ENCODE measurements around the gene PLAAT4. TPM values are rescaled to one million over a fixed set of nuclear protein-coding genes. Genes with fewer than 3 reads are reported as not detected.

The PLAAT4 gene
- total and polyA plus RNA-seq, 2 donors (not counting 3 experiments of a cell fraction or from before 2014, with no cell fraction given): 0.95 to 1.7 TPM

- no peak overlapping the region for H3K27ac ChIP-seq (ENCODE audit: insufficient read depth, low read depth, low read length)
- no peaks in the 10 kb centered on the region for H3K9me3 ChIP-seq (replicated peaks; ENCODE audit: control insufficient read depth, insufficient read depth, low read length)
- TF ChIP-seq FOS (IDR thresholded peaks at IDR 0.05; ENCODE audit: borderline replicate concordance, insufficient read depth, low read length) (no peak), POLR2AphosphoS5 (IDR thresholded peaks at IDR 0.05; ENCODE audit: insufficient read depth, low read depth, low read length) (no peak), MYC (IDR thresholded peaks at IDR 0.05; ENCODE audit: low read depth, low read length) (no peak), GATA2 (IDR thresholded peaks at IDR 0.05; ENCODE audit: insufficient read depth, insufficient read length, low read depth, low read length) (no peak), EZH2 (IDR thresholded peaks at IDR 0.05; ENCODE audit: borderline replicate concordance, low read depth, low read length, severe bottlenecking) (no peak), POLR2A (IDR thresholded peaks at IDR 0.05; ENCODE audit: low read depth, low read length) (no peak), MAX (IDR thresholded peaks at IDR 0.05; ENCODE audit: insufficient read depth, insufficient read length) (no peak), JUN (IDR thresholded peaks at IDR 0.05; ENCODE audit: borderline replicate concordance, insufficient read depth, insufficient read length, low read depth) (no peak)
- TF ChIP-seq, protein P1, sequence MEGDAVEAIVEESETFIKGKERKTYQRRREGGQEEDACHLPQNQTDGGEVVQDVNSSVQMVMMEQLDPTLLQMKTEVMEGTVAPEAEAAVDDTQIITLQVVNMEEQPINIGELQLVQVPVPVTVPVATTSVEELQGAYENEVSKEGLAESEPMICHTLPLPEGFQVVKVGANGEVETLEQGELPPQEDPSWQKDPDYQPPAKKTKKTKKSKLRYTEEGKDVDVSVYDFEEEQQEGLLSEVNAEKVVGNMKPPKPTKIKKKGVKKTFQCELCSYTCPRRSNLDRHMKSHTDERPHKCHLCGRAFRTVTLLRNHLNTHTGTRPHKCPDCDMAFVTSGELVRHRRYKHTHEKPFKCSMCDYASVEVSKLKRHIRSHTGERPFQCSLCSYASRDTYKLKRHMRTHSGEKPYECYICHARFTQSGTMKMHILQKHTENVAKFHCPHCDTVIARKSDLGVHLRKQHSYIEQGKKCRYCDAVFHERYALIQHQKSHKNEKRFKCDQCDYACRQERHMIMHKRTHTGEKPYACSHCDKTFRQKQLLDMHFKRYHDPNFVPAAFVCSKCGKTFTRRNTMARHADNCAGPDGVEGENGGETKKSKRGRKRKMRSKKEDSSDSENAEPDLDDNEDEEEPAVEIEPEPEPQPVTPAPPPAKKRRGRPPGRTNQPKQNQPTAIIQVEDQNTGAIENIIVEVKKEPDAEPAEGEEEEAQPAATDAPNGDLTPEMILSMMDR (IDR thresholded peaks at IDR 0.05; ENCODE audit: extremely low read depth in 1 of 2, insufficient read depth in 1 of 2, low read depth in 1 of 2, low read length in 2 of 2): no peak
- peaks cover 2% of the 10 kb centered on the region in 2 experiments for H3K27me3 ChIP-seq (ENCODE audit: control insufficient read depth in 2 of 2, insufficient read depth in 2 of 2, low read length in 2 of 2)
- H3K4me2 ChIP-seq (ENCODE audit: insufficient read depth, low read length): no peak overlapping the region
- ChIA-PET POLR2A (no interaction called here), CTCF (no interaction called here)
- H4K20me1 ChIP-seq (replicated peaks; ENCODE audit: control insufficient read depth, extremely low read depth, insufficient read depth, low read length): no peaks in the 10 kb centered on the region
- intact Hi-C loops (cut with micrococcal nuclease) (no loop called here), dilution Hi-C loops (cut with MboI; ENCODE audit: extremely low pct_ligation_motif_present, low sequenced_read_pairs) (no loop called here)
- H3K36me3 ChIP-seq (ENCODE audit: control insufficient read depth in 2 of 2, extremely low read depth in 1 of 2, insufficient read depth in 2 of 2, low read length in 2 of 2): no peaks in the 10 kb centered on the region
- DNase-seq (ENCODE audit: low read depth, low spot score) (no peak), FAIRE-seq (no peak)
- no peak overlapping the region for H3K4me3 ChIP-seq (replicated peaks in 1 of 3; ENCODE audit: insufficient read depth in 1 of 3, low read depth in 1 of 3, low read length in 3 of 3)
- no peak overlapping the region for H3K9ac ChIP-seq (replicated peaks; ENCODE audit: extremely low read depth, insufficient read depth, low read length)
- no peaks in the 10 kb centered on the region for H3K79me2 ChIP-seq (ENCODE audit: control insufficient read depth, insufficient read depth, low read length)
- BruUV-seq (replicated peaks): no TSS peak
- H2AFZ ChIP-seq (ENCODE audit: low read depth, low read length): no peak overlapping the region
- H3K9me1 ChIP-seq (replicated peaks; ENCODE audit: control insufficient read depth, extremely low read depth, insufficient read depth, low read length): no peaks in the 10 kb centered on the region
- H3K4me1 ChIP-seq (ENCODE audit: control insufficient read depth, extremely low read depth, insufficient read depth, low read length): peaks cover 8% of the 10 kb centered on the region
Observed at GRCh38 chr11:63534076-63534475, 2.5 kb upstream of the PLAAT4 start.
